HG03571 (cell line): ENCODE results near the gene MAML2.
A peak's percentile ranks its signal among the peaks of the same experiment; 100 is the strongest.

Experiments used
- ATAC-seq: cut with Tn5 transposase; IDR thresholded peaks from one replicate; pipeline ENCODE4 v1.9.1; 2021; ENCODE audit not compliant: unreplicated experiment

Gene MAML2

GRCh38 chr11:96242971-96243647 is 99.9 kb downstream of the MAML2 start:
- ATAC-seq = peak; percentile 95

- no peak for ATAC-seq
Measured at GRCh38 chr11:96242191-96242847, 100.7 kb downstream of the MAML2 start.

- no peak for ATAC-seq
Measured at GRCh38 chr11:96241331-96241841, 101.6 kb downstream of the MAML2 start.

- ATAC-seq = no peak
Measured at GRCh38 chr11:96238563-96239135, 104.3 kb downstream of the MAML2 start.

GRCh38 chr11:96237766-96238266 is 105.2 kb downstream of the MAML2 start:
- ATAC-seq = no peak

GRCh38 chr11:96235751-96236150 is 107.2 kb downstream of the MAML2 start:
- peak; percentile 64 for ATAC-seq

GRCh38 chr11:96234866-96235441 is 108.0 kb downstream of the MAML2 start:
- no peak for ATAC-seq

GRCh38 chr11:96232132-96232531 is 110.9 kb downstream of the MAML2 start:
- no peak for ATAC-seq

- no peak for ATAC-seq
Measured at GRCh38 chr11:96230686-96231085, 112.3 kb downstream of the MAML2 start.

GRCh38 chr11:96229354-96229977 is 113.5 kb downstream of the MAML2 start:
- ATAC-seq = no peak

GRCh38 chr11:96228910-96229309 is 114.1 kb downstream of the MAML2 start:
- no peak for ATAC-seq

GRCh38 chr11:96228473-96228891 is 114.5 kb downstream of the MAML2 start:
- ATAC-seq = no peak

- ATAC-seq = no peak
Measured at GRCh38 chr11:96227244-96227643, 115.8 kb downstream of the MAML2 start.

- no peak for ATAC-seq
Measured at GRCh38 chr11:96223083-96223482, 119.9 kb downstream of the MAML2 start.

GRCh38 chr11:96222102-96222501 is 120.9 kb downstream of the MAML2 start:
- ATAC-seq = no peak

- ATAC-seq = no peak
Measured at GRCh38 chr11:96221244-96222070, 121.5 kb downstream of the MAML2 start.

GRCh38 chr11:96219981-96220623 is 122.9 kb downstream of the MAML2 start:
- ATAC-seq = no peak

- ATAC-seq = no peak
Measured at GRCh38 chr11:96218901-96219300, 124.1 kb downstream of the MAML2 start.

- no peak for ATAC-seq
Measured at GRCh38 chr11:96218006-96218405, 125.0 kb downstream of the MAML2 start.

GRCh38 chr11:96217206-96217605 is 125.8 kb downstream of the MAML2 start:
- ATAC-seq = no peak
